ENCODE measurements around the gene PRUNE2.

DNA sequence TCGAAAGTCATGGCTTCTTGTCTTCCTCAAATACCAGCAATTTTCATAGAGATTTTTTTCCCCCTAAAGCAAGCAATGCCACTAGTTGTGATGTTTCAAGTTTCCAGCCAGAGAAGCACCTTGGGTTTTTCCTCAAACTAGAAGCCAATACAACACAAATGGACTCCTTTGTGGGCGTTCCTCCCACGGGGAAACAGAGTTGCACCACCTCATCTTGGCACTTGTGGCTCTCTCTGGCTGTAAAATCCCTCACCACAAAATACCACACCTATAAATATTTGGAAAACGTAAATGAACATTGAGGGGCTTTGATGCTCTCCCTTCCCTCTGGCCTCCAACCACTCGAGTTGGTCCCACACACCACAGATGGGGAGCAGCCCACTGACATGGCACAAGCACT is 208.8 kb downstream of the PRUNE2 start:
- TF ChIP-seq SP1 (IDR thresholded peaks at IDR 0.05; ENCODE audit: low read depth) (no peak), POLR2A (IDR thresholded peaks at IDR 0.05; ENCODE audit: borderline replicate concordance, extremely low read depth, insufficient read depth, insufficient read length) (no peak), EZH2phosphoT487 (IDR thresholded peaks at IDR 0.05; ENCODE audit: borderline replicate concordance) (no peak), ZNF274 (IDR thresholded peaks at IDR 0.05; ENCODE audit: low read depth, low read length) (no peak), YY1 (IDR thresholded peaks at IDR 0.05; ENCODE audit: extremely low read depth, insufficient replicate concordance, low read depth, low read length) (no peak), SIN3A (IDR thresholded peaks at IDR 0.05; ENCODE audit: low read depth) (no peak), POLR2AphosphoS5 (IDR thresholded peaks at IDR 0.05; ENCODE audit: low read depth, low read length) (no peak)
- TF ChIP-seq, protein P1, sequence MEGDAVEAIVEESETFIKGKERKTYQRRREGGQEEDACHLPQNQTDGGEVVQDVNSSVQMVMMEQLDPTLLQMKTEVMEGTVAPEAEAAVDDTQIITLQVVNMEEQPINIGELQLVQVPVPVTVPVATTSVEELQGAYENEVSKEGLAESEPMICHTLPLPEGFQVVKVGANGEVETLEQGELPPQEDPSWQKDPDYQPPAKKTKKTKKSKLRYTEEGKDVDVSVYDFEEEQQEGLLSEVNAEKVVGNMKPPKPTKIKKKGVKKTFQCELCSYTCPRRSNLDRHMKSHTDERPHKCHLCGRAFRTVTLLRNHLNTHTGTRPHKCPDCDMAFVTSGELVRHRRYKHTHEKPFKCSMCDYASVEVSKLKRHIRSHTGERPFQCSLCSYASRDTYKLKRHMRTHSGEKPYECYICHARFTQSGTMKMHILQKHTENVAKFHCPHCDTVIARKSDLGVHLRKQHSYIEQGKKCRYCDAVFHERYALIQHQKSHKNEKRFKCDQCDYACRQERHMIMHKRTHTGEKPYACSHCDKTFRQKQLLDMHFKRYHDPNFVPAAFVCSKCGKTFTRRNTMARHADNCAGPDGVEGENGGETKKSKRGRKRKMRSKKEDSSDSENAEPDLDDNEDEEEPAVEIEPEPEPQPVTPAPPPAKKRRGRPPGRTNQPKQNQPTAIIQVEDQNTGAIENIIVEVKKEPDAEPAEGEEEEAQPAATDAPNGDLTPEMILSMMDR (IDR thresholded peaks at IDR 0.05 in 2 of 3, conservative IDR thresholded peaks at IDR 0.05 in 1 of 3; ENCODE audit: borderline replicate concordance in 1 of 3, insufficient read depth in 1 of 3, low read depth in 2 of 3, low read length in 2 of 3) = no peak

Data from HCT116 (cell line).